Breast epithelium (tissue), 3 donors: ENCODE data around the gene P3H4.

Experiments used
- CTCF ChIP-seq, 3 donors: fragments of 450-650 bp; IDR thresholded peaks; one replicate each; pipeline ENCODE4 v1.5.1; 2016 to 2017; ENCODE audit warnings: antibody characterized with exemption in 3 of 3, mild to moderate bottlenecking in 3 of 3, moderate library complexity in 3 of 3
- POLR2A ChIP-seq: fragments of 450-650 bp; IDR thresholded peaks from one replicate; pipeline ENCODE4 v1.6.1; 2016; ENCODE audit warnings: antibody characterized with exemption, mild to moderate bottlenecking, moderate library complexity
- POLR2AphosphoS5 ChIP-seq, 3 donors: sonication (generic); formaldehyde crosslinking; IDR thresholded peaks; one replicate each; pipeline ENCODE4 v1.6.1; 2017; ENCODE audit warnings: antibody characterized with exemption in 3 of 3

- TF ChIP-seq CTCF (IDR thresholded peaks at IDR 0.05) (no peak), POLR2AphosphoS5 (IDR thresholded peaks at IDR 0.05) (no peak), POLR2A (no peak)
Observed at GRCh38 chr17:41762841-41763240, 48.9 kb downstream of the P3H4 start.
